MM.1S (cell line): Measurements from ENCODE around the gene SLC13A4.

Experiments used
- DNase-seq: peaks from one replicate; pipeline ENCODE4 v3.0.0-alpha.2; 2015
- H2AFZ ChIP-seq: fragments of 300-600 bp; sonication (generic); 2 replicates; pipeline ENCODE4 v1.6.0; 2016; ENCODE audit warnings: antibody characterized with exemption, low read length
- H3F3A ChIP-seq: fragments of 300-600 bp; sonication (generic); 2 replicates; pipeline ENCODE4 v1.6.1; 2016; ENCODE audit warnings: mild to moderate bottlenecking, antibody characterized with exemption, low read length, moderate library complexity, mixed read lengths; ENCODE audit not compliant: insufficient read depth
- H3K27ac ChIP-seq: fragments of 300-600 bp; sonication (generic); 2 replicates; pipeline ENCODE4 v1.5.1; 2016; ENCODE audit warnings: mild to moderate bottlenecking, low read length
- H3K27me3 ChIP-seq: fragments of 300-600 bp; sonication (generic); replicated peaks from 2 replicates; pipeline ENCODE4 v1.6.0; 2016; ENCODE audit warnings: low read length; ENCODE audit not compliant: insufficient read depth
- H3K36me3 ChIP-seq: fragments of 300-600 bp; sonication (generic); replicated peaks from 2 replicates; pipeline ENCODE4 v1.6.1; 2016; ENCODE audit warnings: mild to moderate bottlenecking, low read length, mixed read lengths; ENCODE audit not compliant: insufficient read depth
- H3K4me1 ChIP-seq: fragments of 300-600 bp; sonication (generic); 2 replicates; pipeline ENCODE4 v1.6.1; 2016; ENCODE audit warnings: low read length, mixed read lengths
- H3K4me2 ChIP-seq: fragments of 300-600 bp; sonication (generic); 2 replicates; pipeline ENCODE4 v1.6.0; 2016; ENCODE audit warnings: low read depth, low read length
- H3K4me3 ChIP-seq: fragments of 300-600 bp; sonication (generic); 2 replicates; pipeline ENCODE4 v1.5.1; 2016; ENCODE audit warnings: low read length, mixed read lengths
- H3K79me2 ChIP-seq: fragments of 300-600 bp; sonication (generic); 2 replicates; pipeline ENCODE4 v1.6.1; 2016; ENCODE audit warnings: mixed run types, low read length, mixed read lengths
- H3K9ac ChIP-seq: fragments of 300-600 bp; sonication (generic); 2 replicates; pipeline ENCODE4 v1.6.1; 2016; ENCODE audit warnings: low read length, mixed read lengths
- H3K9me2 ChIP-seq: fragments of 300-600 bp; sonication (generic); replicated peaks from 2 replicates; pipeline ENCODE4 v1.6.1; 2016; ENCODE audit warnings: mild to moderate bottlenecking, low read length, mixed read lengths; ENCODE audit not compliant: insufficient read depth
- H3K9me3 ChIP-seq: fragments of 300-600 bp; sonication (generic); replicated peaks from 2 replicates; pipeline ENCODE4 v1.6.1; 2016; ENCODE audit warnings: mild to moderate bottlenecking, low read length, mixed read lengths; ENCODE audit not compliant: insufficient read depth
- H4K20me1 ChIP-seq: fragments of 300-600 bp; sonication (generic); 2 replicates; pipeline ENCODE4 v1.6.1; 2016; ENCODE audit warnings: mild to moderate bottlenecking, low read length, moderate library complexity, mixed read lengths; ENCODE audit not compliant: insufficient read depth
- CTCF ChIP-seq: fragments of 300-600 bp; sonication (generic); IDR thresholded peaks from 2 replicates; pipeline ENCODE4 v1.5.1; 2016; ENCODE audit warnings: antibody characterized with exemption, low read length, mixed read lengths
- EZH2 ChIP-seq: fragments of 300-600 bp; sonication (generic); optimal IDR thresholded peaks from 2 replicates; pipeline ENCODE3; 2017; ENCODE audit warnings: low read depth, mild to moderate bottlenecking, antibody characterized with exemption, low read length, mixed read lengths
- EZH2phosphoT487 ChIP-seq: fragments of 300-600 bp; sonication (generic); IDR thresholded peaks from 2 replicates; pipeline ENCODE4 v1.6.1; 2018; ENCODE audit warnings: antibody characterized with exemption, low read length

Gene SLC13A4

GRCh38 chr7:135690566-135690965 lies 37.4 kb downstream of the SLC13A4 start:
- no peaks in the 10 kb centered on the region for H3K9me3 ChIP-seq
- TF ChIP-seq CTCF (no peak), EZH2 (no peak), EZH2phosphoT487 (no peak)
- H3K27me3 ChIP-seq: no peaks in the 10 kb centered on the region
- DNase-seq: no peak
- no peak overlapping the region for H3K9ac ChIP-seq
- no peak overlapping the region for H3K27ac ChIP-seq
- no peaks in the 10 kb centered on the region for H3K79me2 ChIP-seq
- no peaks in the 10 kb centered on the region for H3K4me1 ChIP-seq
- no peaks in the 10 kb centered on the region for H3F3A ChIP-seq
- no peak overlapping the region for H3K4me3 ChIP-seq
- H3K9me2 ChIP-seq: no peaks in the 10 kb centered on the region
- H3K4me2 ChIP-seq: no peak overlapping the region
- no peaks in the 10 kb centered on the region for H3K36me3 ChIP-seq
- no peaks in the 10 kb centered on the region for H4K20me1 ChIP-seq
- no peak overlapping the region for H2AFZ ChIP-seq

- Histone ChIP-seq H3K79me2 (no peaks in the 10 kb centered on the region), H3K36me3 (no peaks in the 10 kb centered on the region), H3K9me3 (no peaks in the 10 kb centered on the region), H3K27me3 (no peaks in the 10 kb centered on the region), H3K4me3 (no peak overlapping the region), H4K20me1 (no peaks in the 10 kb centered on the region), H3K9ac (no peak overlapping the region), H3K4me2 (no peak overlapping the region), H3K9me2 (no peaks in the 10 kb centered on the region), H3F3A (no peaks in the 10 kb centered on the region), H3K4me1 (no peaks in the 10 kb centered on the region), H2AFZ (no peak overlapping the region), H3K27ac (no peak overlapping the region)
- DNase-seq: no peak
- TF ChIP-seq EZH2phosphoT487 (no peak), EZH2 (no peak), CTCF (no peak)
Observed at GRCh38 chr7:135687466-135687865, 40.5 kb downstream of the SLC13A4 start.

- Histone ChIP-seq H3K9me3 (no peaks in the 10 kb centered on the region), H2AFZ (no peak overlapping the region), H3K79me2 (no peaks in the 10 kb centered on the region), H3K27ac (no peak overlapping the region), H3K27me3 (no peaks in the 10 kb centered on the region), H3K4me2 (no peak overlapping the region), H3K9me2 (no peaks in the 10 kb centered on the region), H3K9ac (no peak overlapping the region), H3F3A (0 out of 2 replicates have a peak, but pooled peaks cover 6% of the 10 kb centered on the region), H4K20me1 (no peaks in the 10 kb centered on the region), H3K4me1 (peaks cover 8% of the 10 kb centered on the region; the same call in 1 of the 2 replicates), H3K36me3 (no peaks in the 10 kb centered on the region), H3K4me3 (no peak overlapping the region)
- no peak for TF ChIP-seq CTCF
- TF ChIP-seq EZH2phosphoT487: no peak
- TF ChIP-seq EZH2: no peak
- no peak for DNase-seq
Observed at GRCh38 chr7:135685306-135686084, 42.5 kb downstream of the SLC13A4 start.
